ENCODE results near the gene ZG16. TPM values are rescaled to one million over a fixed set of nuclear protein-coding genes. Genes with fewer than 3 reads are reported as not detected.

Gene ZG16
- total and polyA plus RNA-seq, 4 donors = 0.12 to 23.9 (median 4.3) TPM; not detected in 1

DNA sequence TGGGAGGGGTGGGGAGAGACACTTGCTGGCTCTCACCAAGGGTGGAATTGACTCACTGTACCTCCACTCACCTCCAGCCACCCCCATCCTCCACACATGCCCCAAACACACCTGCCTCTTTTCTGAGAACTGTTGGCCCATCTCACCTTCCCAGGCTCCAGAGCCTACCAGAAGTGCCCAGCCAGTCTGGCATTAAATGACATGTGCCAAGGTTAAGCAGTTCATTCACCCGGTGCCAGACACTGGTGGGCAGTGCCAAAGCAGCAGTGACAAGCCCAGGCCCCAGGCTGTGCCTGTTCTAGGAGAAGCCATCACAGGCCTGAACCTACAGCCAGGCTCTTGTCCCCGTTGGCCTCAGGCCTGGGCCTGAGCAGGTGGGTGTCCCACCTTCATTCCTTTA lies 53.4 kb downstream of the ZG16 start:
- 40 to 46% methylated on average over 2 of the region's 2 CpGs for WGBS, 2 donors
- Histone ChIP-seq H3K27ac (ENCODE audit: low read depth in 1 of 2, low read length in 2 of 2) (no peak overlapping the region), H3K27me3 (ENCODE audit: control insufficient read depth in 1 of 2, insufficient read depth in 2 of 2, low read length in 1 of 2) (no peaks in the 10 kb centered on the region), H3K9me3 (ENCODE audit: control insufficient read depth, low read length) (no peaks in the 10 kb centered on the region), H3K4me3 (ENCODE audit: low read length in 2 of 2) (no peak overlapping the region), H3K36me3 (ENCODE audit: control insufficient read depth in 1 of 2, insufficient read depth in 2 of 2, low read length in 1 of 2) (peaks cover 0 to 13% of the 10 kb centered on the region in 2 donors), H3K4me1 (ENCODE audit: control insufficient read depth in 1 of 2, insufficient read depth in 2 of 2, low read length in 2 of 2) (peaks cover 0 to 1% of the 10 kb centered on the region in 2 donors)
- intact Hi-C loops (cut with DNase I) = no loop called here
- ATAC-seq (ENCODE audit: low FRiP score) (peak; percentile 6), DNase-seq (no peak)

Other genes with a start within 250 kb of the ZG16 start
- gene SPN, start 115.0 kb upstream of the ZG16 start, total RNA-seq = 1 to 10 TPM; 2.5 to 5.2 TPM
- under 1 TPM in 1 of 2 donors, not detected in 1; 0.88 TPM for gene SPN, start 115.0 kb upstream of the ZG16 start, polyA plus RNA-seq
- 1 to 10 TPM; 1.6 to 4.4 TPM for gene QPRT, start 99.1 kb upstream of the ZG16 start, total RNA-seq
- gene QPRT, start 99.1 kb upstream of the ZG16 start, polyA plus RNA-seq = 1 to 10 TPM in 1 of 2 donors, under 1 TPM in 1; 0.61 to 6.1 TPM
- gene C16orf54, start 32.3 kb upstream of the ZG16 start, total RNA-seq = 1 to 10 TPM; 2.6 to 3.1 TPM
- gene C16orf54, start 32.3 kb upstream of the ZG16 start, polyA plus RNA-seq = 1 to 10 TPM in 1 of 2 donors, under 1 TPM in 1; 0.28 to 1.1 TPM
- 10 to 100 TPM in 1 of 2 donors, 1 to 10 TPM in 1; 7.4 to 13.0 TPM for gene KIF22, start 12.5 kb downstream of the ZG16 start, total RNA-seq
- 10 to 100 TPM; 10.6 to 41.4 TPM for gene KIF22, start 12.5 kb downstream of the ZG16 start, polyA plus RNA-seq
- gene MAZ, start 28.3 kb downstream of the ZG16 start, total RNA-seq = 100 to 1,000 TPM; 109 to 127 TPM
- gene MAZ, start 28.3 kb downstream of the ZG16 start, polyA plus RNA-seq = 100 to 1,000 TPM; 112 to 121 TPM
- 10 to 100 TPM; 10.9 to 30.6 TPM for gene PRRT2, start 33.9 kb downstream of the ZG16 start, total RNA-seq
- 10 to 100 TPM in 1 of 2 donors, 1 to 10 TPM in 1; 5.3 to 36.6 TPM for gene PRRT2, start 33.9 kb downstream of the ZG16 start, polyA plus RNA-seq
- 10 to 100 TPM; 14.9 to 29.7 TPM for gene PAGR1, start 37.9 kb downstream of the ZG16 start, total RNA-seq
- 10 to 100 TPM; 24.2 to 85.3 TPM for gene PAGR1, start 37.9 kb downstream of the ZG16 start, polyA plus RNA-seq
- gene MVP, start 42.2 kb downstream of the ZG16 start, total RNA-seq = 100 to 1,000 TPM; 138 to 184 TPM
- 100 to 1,000 TPM in 1 of 2 donors, 10 to 100 TPM in 1; 76.8 to 186 TPM for gene MVP, start 42.2 kb downstream of the ZG16 start, polyA plus RNA-seq
- gene CDIPT, start 85.0 kb downstream of the ZG16 start, total RNA-seq = 10 to 100 TPM; 63.6 to 81.1 TPM
- 10 to 100 TPM; 60.9 to 98.0 TPM for gene CDIPT, start 85.0 kb downstream of the ZG16 start, polyA plus RNA-seq
- gene SEZ6L2, start 121.3 kb downstream of the ZG16 start, total RNA-seq = 1 to 10 TPM in 1 of 2 donors, under 1 TPM in 1; 0.71 to 1.4 TPM
- under 1 TPM; 0.56 to 0.63 TPM for gene SEZ6L2, start 121.3 kb downstream of the ZG16 start, polyA plus RNA-seq
- under 1 TPM; 0.39 to 0.48 TPM for gene ASPHD1, start 122.2 kb downstream of the ZG16 start, total RNA-seq
- under 1 TPM in 1 of 2 donors, not detected in 1; 0.46 TPM for gene ASPHD1, start 122.2 kb downstream of the ZG16 start, polyA plus RNA-seq
- 10 to 100 TPM; 25.0 to 31.4 TPM for gene KCTD13, start 148.0 kb downstream of the ZG16 start, total RNA-seq
- 10 to 100 TPM in 1 of 2 donors, 1 to 10 TPM in 1; 5.3 to 20.8 TPM for gene KCTD13, start 148.0 kb downstream of the ZG16 start, polyA plus RNA-seq
- gene TMEM219, start 183.8 kb downstream of the ZG16 start, total RNA-seq = 100 to 1,000 TPM in 1 of 2 donors, 10 to 100 TPM in 1; 88.0 to 115 TPM
- gene TMEM219, start 183.8 kb downstream of the ZG16 start, polyA plus RNA-seq = 100 to 1,000 TPM; 189 to 244 TPM
- 10 to 100 TPM; 37.5 to 57.7 TPM for gene TAOK2, start 195.6 kb downstream of the ZG16 start, total RNA-seq
- gene TAOK2, start 195.6 kb downstream of the ZG16 start, polyA plus RNA-seq = 10 to 100 TPM in 1 of 2 donors, 1 to 10 TPM in 1; 7.6 to 24.2 TPM
- gene HIRIP3, start 217.4 kb downstream of the ZG16 start, total RNA-seq = 1 to 10 TPM; 7.9 to 8.8 TPM
- gene HIRIP3, start 217.4 kb downstream of the ZG16 start, polyA plus RNA-seq = 10 to 100 TPM; 13.3 to 23.6 TPM
- gene INO80E, start 218.0 kb downstream of the ZG16 start, total RNA-seq = 10 to 100 TPM; 46.1 to 73.1 TPM
- gene INO80E, start 218.0 kb downstream of the ZG16 start, polyA plus RNA-seq = 100 to 1,000 TPM in 1 of 2 donors, 10 to 100 TPM in 1; 51.0 to 108 TPM
- gene DOC2A, start 232.8 kb downstream of the ZG16 start, total RNA-seq = 1 to 10 TPM in 1 of 2 donors, under 1 TPM in 1; 0.23 to 1.8 TPM
- gene DOC2A, start 232.8 kb downstream of the ZG16 start, polyA plus RNA-seq = under 1 TPM in 1 of 2 donors, not detected in 1; 0.08 TPM
- gene C16orf92, start 244.9 kb downstream of the ZG16 start, total RNA-seq = not detected
- gene C16orf92, start 244.9 kb downstream of the ZG16 start, polyA plus RNA-seq = not detected